Measurements from ENCODE around the gene BUD13.

DNA sequence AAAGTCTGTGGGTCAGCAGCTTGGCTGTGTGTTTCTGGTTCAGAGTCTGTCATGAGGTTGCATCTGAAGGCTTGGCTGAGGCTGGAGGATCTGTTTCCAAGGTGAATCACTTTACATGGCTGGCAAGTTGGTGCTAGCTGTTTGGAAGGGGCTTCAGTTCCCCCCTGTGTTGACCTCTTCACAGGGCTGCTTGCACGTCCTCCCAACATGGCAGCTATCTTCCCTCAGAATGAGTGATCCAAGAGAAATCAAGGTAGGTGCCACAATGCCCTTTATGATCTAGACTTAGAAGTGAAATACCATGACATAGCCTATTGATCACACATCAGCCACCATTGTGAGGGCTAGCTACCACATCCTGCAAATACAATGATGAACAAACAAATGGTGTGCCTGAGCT lies 40.4 kb upstream of the BUD13 start:
- no peak for TF ChIP-seq POLR2A (IDR thresholded peaks at IDR 0.05; ENCODE audit: low read depth)
- TF ChIP-seq, protein P1, sequence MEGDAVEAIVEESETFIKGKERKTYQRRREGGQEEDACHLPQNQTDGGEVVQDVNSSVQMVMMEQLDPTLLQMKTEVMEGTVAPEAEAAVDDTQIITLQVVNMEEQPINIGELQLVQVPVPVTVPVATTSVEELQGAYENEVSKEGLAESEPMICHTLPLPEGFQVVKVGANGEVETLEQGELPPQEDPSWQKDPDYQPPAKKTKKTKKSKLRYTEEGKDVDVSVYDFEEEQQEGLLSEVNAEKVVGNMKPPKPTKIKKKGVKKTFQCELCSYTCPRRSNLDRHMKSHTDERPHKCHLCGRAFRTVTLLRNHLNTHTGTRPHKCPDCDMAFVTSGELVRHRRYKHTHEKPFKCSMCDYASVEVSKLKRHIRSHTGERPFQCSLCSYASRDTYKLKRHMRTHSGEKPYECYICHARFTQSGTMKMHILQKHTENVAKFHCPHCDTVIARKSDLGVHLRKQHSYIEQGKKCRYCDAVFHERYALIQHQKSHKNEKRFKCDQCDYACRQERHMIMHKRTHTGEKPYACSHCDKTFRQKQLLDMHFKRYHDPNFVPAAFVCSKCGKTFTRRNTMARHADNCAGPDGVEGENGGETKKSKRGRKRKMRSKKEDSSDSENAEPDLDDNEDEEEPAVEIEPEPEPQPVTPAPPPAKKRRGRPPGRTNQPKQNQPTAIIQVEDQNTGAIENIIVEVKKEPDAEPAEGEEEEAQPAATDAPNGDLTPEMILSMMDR (IDR thresholded peaks at IDR 0.05), result no peak
- TF ChIP-seq EP300 (IDR thresholded peaks at IDR 0.05), result no peak

Data from esophagus muscularis mucosa (tissue), 4 donors.